UCSD-AML1 (cell line): ENCODE results near the gene KRT6C.

Experiments
- DNase-seq: peaks from one replicate; lab custom pipeline; 2025; ENCODE audit not compliant: unreplicated experiment; lab: John Stamatoyannopoulos, UW

KRT6C gene

DNA sequence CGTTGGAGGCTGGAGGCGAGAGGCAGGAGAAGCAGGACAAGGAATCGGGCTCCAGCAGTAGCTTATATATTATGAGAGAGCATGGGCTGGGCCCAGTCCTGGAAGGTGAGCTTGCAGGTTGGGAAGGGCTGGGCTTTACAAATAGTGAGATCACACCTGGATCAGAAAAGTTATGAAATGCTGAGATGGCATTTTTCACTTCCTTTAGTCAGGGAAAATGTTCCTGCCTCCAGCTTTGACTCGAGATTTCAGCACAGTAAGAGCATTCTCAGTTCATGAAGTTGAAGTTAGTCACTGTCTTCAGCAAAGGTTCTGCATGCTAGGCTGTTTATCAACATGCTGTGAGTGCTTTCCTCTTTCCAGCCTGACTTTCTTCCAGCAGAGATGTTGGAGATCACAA, at the start of gene KRT6C:
KRT6C (minus strand) TSS at position 38 of the 400 bp plus-strand sequence. CDS start 68 bp downstream, outside the sequence.
- no peak for DNase-seq

DNA sequence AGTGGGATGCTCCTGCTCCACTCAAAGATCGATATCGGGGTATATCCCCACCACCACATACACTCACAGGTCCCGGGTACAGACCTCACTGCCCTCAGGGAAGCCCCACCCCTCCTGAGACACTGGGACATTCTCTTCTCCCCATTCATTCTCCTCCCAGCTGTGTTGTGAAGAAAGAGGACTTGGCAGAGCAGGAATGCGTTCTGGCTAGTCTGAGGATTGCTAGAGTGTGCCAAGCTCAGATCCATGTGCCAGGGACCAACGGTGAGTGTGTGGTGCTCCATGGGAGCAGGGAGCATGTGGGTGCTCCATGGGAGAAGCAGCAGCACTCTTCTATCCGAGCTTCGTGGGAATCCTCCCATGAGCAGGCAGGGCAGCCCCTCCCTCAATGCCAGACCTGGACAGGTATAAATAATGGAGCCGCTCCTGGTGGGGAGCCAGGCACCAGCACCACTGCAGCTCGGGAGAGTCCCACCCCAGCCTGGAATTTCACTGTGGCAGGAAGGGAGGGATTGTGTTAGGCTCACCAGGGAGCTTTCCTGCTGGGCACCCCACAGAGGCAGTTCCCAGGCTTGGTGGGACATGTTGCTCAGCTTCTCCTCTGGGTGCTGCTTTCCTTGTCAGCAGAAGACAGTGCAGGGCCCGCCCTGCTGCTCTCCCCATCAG, 48.9 kb upstream of the KRT6C start:
- DNase-seq: no peak

GRCh38 chr12:52521568-52522266, 48.1 kb upstream of the KRT6C start:
- no peak for DNase-seq

GRCh38 chr12:52521175-52521567, 47.6 kb upstream of the KRT6C start:
- no peak for DNase-seq

DNA sequence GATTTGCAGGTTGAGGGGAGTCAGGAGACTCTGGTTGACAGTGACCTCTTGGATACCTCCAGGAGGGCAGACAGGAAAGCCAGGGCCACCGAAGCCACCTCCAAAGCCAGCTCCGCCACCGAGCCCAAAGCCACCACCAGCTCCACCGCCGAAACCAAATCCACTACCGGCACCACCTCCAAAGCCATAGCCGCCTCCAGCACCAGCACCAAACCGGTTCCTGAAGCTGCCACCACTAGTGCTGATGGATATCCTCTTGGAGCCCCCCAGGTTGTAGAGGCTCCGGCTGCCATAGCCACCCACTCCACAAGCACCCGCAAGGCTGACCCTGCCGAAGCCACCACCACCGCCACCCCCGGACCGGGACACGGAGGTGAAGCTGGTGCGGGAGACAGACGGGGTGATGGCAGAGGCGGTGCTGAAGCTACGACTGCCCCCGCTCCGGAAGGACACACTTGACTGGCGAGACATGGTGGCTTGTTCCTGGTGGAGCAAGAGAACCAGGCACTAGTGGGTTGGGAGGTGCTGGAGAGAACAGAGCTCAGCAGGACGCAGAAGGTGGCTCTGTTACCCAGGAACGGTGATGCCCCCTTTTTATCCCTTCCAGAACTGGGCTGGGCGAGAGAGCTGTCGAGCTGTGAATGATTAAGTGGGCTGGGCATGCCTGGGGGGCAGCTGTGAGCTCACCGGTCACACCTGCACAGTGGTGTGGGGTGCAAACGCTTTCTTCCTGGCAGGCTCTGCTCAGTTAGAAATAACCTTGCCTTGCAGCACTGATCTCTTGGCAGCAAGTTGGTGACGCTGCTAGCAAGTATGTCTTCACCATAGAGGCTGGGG, 46.4 kb upstream of the KRT6C start, which contains the start of gene KRT5:
KRT5 (minus strand) TSS at position 569 of the 837 bp plus-strand sequence; CDS start at position 471, 98 bp downstream.
- no peak for DNase-seq

DNA sequence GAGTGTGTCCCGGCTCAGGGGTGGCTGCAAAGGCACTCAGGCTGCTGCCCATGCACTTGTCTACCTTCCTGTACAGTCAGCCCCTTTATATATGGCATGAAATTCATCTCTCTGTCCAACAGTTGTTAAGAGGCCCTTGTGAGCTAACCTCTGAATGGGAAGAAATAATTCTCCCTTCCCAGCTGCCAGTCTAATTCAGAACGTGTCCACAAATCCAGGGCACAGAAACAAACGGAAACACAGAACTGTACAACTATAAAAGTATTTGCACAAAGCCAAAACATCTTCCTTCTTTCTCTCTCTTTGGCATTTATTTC, 45.7 kb upstream of the KRT6C start:
- DNase-seq: no peak

GRCh38 chr12:52518574-52519386, 45.2 kb upstream of the KRT6C start:
- no peak for DNase-seq

DNA sequence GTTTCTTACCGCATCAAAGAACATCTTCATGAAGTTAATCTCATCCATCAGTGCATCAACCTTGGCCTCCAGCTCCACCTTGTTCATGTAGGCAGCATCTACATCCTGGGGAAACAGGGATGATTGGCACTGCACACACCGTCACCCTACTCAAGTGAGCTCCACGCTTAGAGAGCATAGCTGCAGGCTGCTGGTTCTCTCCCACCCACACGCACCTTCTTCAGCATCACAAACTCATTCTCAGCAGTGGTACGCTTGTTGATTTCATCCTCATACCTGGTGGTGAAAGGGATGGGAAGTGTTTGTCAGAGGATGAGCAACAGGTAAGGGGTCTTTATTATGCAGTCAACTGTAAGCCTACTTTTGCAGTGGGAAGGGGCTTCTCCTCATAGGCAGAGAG, 44.3 kb upstream of the KRT6C start:
- DNase-seq: no peak

DNA sequence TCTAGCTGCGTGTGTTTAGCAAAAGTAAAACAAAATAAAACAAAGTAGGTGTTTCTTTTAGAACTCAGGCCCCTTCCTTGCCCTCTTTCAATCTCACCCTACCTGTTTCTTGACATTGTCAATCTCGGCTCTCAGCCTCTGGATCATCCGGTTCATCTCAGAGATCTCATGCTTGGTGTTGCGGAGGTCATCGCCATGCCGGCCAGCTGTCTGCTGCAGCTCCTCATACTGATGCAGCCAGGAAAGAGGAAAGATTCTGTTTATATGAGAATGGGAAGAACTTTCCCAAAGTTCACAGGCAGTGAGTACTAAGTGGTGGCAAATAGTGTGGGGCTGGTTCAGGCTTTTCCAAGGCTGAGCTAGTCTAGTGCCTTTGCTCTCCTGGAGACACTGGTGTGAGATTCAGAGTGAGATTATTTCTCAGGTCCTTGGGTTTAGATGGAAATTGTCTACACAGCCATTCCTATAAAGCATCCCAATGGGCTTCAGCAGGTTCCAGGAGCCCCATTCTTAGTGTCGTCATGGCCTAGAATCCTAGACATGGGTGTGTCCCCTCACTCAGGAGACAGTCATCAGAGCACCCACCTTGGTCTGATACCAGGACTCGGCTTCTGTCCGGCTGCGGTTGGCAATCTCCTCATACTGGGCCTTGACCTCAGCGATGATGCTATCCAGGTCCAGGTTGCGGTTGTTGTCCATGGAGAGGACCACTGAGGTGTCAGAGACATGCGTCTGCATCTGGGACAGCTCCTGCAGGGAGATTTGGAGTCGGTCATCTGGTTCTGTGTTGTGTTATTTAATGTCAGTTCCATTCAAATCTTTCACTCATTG, 43.6 kb upstream of the KRT6C start:
- DNase-seq: no peak

GRCh38 chr12:52515927-52516831, 42.6 kb upstream of the KRT6C start:
- no peak for DNase-seq

- DNase-seq: no peak
Observed at GRCh38 chr12:52515319-52515646, 41.7 kb upstream of the KRT6C start.

GRCh38 chr12:52514471-52515318, 41.1 kb upstream of the KRT6C start:
- DNase-seq: no peak

DNA sequence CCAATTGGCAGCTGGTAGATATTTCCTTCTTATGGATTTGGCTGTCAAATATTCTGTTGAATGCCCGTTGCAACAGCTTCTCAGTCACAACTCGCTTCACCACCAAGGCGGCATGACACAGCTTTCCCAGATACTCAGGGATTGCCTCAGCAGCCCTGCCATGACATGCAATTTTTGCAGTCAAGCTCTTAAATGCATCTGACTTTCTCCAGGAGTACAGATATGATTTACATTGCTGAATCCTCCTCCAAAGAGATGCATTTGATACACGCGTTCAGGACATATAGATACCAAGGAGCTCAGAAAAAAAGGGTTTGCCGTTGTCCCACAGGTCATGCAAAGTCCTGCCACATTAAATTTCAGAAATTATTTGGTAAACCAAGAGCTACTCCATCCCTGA, 40.1 kb upstream of the KRT6C start:
- DNase-seq: no peak

GRCh38 chr12:52508211-52508610, 34.6 kb upstream of the KRT6C start:
- no peak for DNase-seq

DNA sequence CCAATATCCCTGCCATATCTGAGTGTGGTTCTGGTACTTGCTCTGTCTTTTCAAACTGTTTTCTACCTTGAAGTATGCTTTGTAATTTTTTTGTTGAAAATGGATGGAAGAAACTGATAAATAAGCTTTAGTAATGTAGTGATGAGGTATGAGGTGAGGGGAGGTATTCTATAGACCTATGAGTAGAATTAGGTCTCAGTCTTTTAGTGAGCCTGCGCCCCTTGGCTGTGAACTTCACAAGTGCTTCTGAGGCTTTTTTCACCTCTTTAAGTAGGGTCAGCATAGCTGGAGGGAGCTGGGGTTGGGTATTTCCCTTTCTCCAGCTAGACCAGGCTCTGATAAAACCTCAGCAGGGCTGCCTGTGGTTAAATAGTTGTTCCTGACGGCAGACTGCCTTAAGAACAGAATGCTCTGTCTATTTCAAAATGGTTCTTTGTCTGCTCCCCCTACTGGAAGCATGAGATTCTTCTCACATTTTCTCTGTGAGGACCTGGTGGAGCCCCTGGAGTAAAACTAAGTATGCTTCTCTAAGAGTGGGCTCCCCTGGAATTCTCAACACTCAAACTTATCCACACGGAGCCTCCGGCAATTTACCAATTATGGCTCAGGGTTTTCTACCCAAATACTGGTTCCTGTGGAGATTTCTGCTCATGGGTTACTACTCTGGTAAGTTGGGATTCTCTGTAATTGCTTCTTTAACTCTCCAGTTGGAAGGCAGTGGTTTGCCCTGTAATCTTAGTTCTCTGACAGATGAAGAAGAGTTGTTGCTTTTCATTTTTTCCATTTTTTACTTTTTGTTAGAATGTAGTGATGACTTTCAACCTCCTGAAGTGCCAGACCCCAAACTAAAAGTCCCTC, 33.5 kb upstream of the KRT6C start:
- DNase-seq: peak; percentile 33

- DNase-seq: no peak
Observed at GRCh38 chr12:52502877-52503276, 29.3 kb upstream of the KRT6C start.

GRCh38 chr12:52501490-52501889, 27.9 kb upstream of the KRT6C start:
- DNase-seq: no peak
